PC-9 (cell line): ENCODE data around the gene GPHN.

ENCODE experiments used
- EZH2 ChIP-seq: fragments of 200-600 bp; sonication (generic); IDR thresholded peaks from 2 replicates; pipeline ENCODE4 v1.8.0; 2017; ENCODE audit warnings: antibody characterized with exemption, low read depth
- TF ChIP-seq, protein P1 (sequence below): fragments of 200-600 bp; sonication (generic); conservative IDR thresholded peaks from 2 replicates; pipeline ENCODE4 v1.6.1; 2017; ENCODE audit warnings: mixed run types, antibody characterized with exemption, mild to moderate bottlenecking, moderate library complexity

DNA sequence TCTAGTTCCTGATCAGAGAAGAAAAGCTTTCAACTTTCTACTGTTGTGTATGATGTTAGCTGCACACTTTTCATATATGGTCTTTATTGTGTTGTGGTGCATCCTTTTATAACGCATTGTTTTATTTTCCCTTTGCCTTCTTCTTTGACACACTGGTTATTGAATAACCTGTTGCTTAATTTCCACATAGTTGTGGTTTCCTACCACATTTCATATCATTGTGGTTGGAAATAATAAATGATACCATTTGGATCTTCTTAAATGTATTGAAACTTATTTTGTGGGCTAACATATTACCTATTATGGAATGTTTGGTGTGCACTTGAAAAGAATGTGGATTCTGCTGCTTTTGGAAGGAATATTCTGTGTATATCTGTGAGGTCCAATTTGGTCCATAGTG lies 64.9 kb downstream of the GPHN start:
- TF ChIP-seq, protein P1, sequence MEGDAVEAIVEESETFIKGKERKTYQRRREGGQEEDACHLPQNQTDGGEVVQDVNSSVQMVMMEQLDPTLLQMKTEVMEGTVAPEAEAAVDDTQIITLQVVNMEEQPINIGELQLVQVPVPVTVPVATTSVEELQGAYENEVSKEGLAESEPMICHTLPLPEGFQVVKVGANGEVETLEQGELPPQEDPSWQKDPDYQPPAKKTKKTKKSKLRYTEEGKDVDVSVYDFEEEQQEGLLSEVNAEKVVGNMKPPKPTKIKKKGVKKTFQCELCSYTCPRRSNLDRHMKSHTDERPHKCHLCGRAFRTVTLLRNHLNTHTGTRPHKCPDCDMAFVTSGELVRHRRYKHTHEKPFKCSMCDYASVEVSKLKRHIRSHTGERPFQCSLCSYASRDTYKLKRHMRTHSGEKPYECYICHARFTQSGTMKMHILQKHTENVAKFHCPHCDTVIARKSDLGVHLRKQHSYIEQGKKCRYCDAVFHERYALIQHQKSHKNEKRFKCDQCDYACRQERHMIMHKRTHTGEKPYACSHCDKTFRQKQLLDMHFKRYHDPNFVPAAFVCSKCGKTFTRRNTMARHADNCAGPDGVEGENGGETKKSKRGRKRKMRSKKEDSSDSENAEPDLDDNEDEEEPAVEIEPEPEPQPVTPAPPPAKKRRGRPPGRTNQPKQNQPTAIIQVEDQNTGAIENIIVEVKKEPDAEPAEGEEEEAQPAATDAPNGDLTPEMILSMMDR, result no peak
- no peak for TF ChIP-seq EZH2
